ENCODE results near the gene SNX15.

The SNX15 gene

DNA sequence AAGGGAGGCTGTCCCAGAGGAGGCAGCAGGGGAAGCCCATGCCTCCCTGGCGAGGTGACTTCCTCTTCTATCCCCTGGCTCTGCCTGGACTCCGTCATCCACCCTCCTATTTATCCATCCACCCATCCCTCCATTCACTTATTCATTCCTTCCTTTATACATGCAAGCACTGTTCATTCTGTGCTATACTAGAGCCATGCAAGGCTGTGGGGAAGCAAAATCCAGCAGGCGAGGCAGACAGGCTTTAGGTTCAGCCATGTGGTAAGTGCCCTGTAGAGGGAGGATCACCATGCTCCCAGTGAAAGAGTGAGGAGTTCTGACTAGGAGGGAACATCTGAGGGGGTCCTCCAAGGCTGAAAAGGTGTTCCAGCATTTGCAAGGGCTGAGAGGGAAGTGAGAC, 32.3 kb downstream of the SNX15 start:
- H3K27me3 ChIP-seq (ENCODE audit: insufficient read depth, low read length), result no peaks in the 10 kb centered on the region
- no peaks in the 10 kb centered on the region for H3K9me3 ChIP-seq (ENCODE audit: insufficient read depth, low read depth, low read length)
- H3K27ac ChIP-seq (ENCODE audit: low read length), result no peak overlapping the region
- no peaks in the 10 kb centered on the region for H3K4me1 ChIP-seq (ENCODE audit: insufficient read depth, low read length)
- no peak overlapping the region for H3K4me3 ChIP-seq (ENCODE audit: low read length)
- no peaks in the 10 kb centered on the region for H3K36me3 ChIP-seq (ENCODE audit: insufficient read depth, low read depth, low read length)
- no peak overlapping the region; the same call in 1 of the 2 replicates for H3K9ac ChIP-seq (ENCODE audit: low read depth, low read length)

DNA sequence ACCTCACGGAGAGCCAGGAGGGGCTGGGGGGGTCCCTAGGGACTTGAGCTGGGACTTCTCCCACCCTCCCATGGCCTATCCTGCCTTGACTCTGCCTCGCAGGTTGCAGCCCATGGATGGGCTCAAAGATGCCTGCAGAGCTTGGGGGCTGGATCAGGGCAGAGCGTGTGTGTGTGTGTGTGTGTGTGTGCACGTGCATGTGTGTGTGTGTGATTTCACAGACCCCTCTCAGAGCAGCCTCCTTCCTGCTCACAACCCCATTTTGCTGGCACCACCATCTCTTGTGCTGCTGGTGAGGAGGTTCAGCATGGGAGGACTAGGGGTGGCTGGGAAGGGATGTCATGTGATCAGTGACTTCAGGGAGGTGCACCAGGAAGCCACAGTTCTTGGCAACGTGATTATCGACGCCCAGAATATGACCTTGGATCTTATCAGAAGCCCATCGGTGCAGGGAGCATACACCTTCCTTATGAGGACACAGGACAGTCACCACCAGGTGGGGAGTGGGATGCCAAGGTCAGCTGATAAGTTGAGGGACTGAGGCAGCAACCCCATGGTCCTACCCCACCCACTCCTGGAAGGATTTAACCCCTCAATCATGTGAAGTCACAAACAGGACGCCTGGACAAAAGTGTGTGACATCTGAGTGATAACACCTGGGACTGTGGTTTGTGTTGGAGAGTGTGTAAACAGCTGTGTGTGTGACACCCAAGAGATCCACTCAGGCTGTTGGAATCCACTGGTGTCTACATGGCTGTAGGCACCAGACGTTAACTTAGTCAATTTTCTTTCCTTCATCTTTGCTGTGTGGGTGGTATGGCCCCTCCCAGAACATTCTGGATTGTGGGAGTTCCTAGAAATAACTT, 33.0 kb downstream of the SNX15 start:
- Histone ChIP-seq H3K27me3 (ENCODE audit: insufficient read depth, low read length) (no peaks in the 10 kb centered on the region), H3K27ac (ENCODE audit: low read length) (no peak overlapping the region), H3K9ac (ENCODE audit: low read depth, low read length) (no peak overlapping the region), H3K4me1 (ENCODE audit: insufficient read depth, low read length) (no peaks in the 10 kb centered on the region), H3K4me3 (ENCODE audit: low read length) (no peak overlapping the region), H3K9me3 (ENCODE audit: insufficient read depth, low read depth, low read length) (no peaks in the 10 kb centered on the region), H3K36me3 (ENCODE audit: insufficient read depth, low read depth, low read length) (no peaks in the 10 kb centered on the region)

DNA sequence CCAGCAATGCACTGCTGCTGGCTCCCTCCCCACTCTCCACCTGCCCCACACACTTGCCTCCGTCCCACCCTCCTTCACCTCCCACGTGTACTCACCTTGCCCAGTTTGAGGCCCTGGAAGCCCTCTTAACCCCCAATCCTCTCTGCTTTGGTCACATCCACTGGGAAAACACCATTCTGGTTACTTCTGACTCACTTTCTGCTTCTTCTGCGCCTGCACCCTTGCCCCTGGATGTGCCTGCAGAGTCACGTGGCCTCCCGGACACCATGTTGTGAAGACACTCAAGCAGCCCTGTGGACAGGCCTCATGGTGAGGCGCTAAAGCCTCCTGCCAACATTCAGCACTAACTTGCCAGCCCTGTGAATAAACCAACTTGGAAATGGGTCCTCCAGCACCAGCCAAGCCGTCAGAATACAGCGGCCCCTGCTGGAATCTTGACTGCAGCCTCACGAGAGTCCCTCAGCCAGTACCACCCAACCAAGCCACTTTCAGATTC, 33.7 kb downstream of the SNX15 start:
- H3K9me3 ChIP-seq (ENCODE audit: insufficient read depth, low read depth, low read length), result no peaks in the 10 kb centered on the region
- peaks cover 1% of the 10 kb centered on the region; the same call in 1 of the 2 replicates for H3K4me1 ChIP-seq (ENCODE audit: insufficient read depth, low read length)
- no peak overlapping the region for H3K9ac ChIP-seq (ENCODE audit: low read depth, low read length)
- no peaks in the 10 kb centered on the region for H3K36me3 ChIP-seq (ENCODE audit: insufficient read depth, low read depth, low read length)
- no peaks in the 10 kb centered on the region for H3K27me3 ChIP-seq (ENCODE audit: insufficient read depth, low read length)
- no peak overlapping the region for H3K4me3 ChIP-seq (ENCODE audit: low read length)
- H3K27ac ChIP-seq (ENCODE audit: low read length), result no peak overlapping the region

DNA sequence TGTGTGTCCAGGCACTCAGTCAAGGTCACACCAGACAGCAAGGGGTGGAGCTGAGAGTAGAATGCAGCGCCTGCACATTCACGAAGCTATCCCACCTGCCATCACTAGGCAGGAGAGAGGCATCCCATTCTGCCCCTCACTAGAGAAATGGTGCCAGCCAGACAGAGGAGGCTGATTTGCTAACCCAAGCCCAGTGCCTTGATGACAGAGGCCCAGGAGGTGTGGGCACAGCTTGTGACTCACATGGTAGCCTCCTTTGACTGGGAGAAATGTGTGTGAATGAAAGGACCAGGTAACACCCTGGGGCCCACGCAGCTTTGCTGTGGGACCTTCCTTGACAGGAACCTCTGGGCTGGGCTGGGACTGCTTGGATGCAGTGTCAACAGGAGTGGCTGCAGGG, 36.3 kb downstream of the SNX15 start:
- H3K9me3 ChIP-seq (ENCODE audit: insufficient read depth, low read depth, low read length), result no peaks in the 10 kb centered on the region
- H3K27ac ChIP-seq (ENCODE audit: low read length), result no peak overlapping the region
- no peak overlapping the region for H3K9ac ChIP-seq (ENCODE audit: low read depth, low read length)
- H3K4me1 ChIP-seq (ENCODE audit: insufficient read depth, low read length), result peaks cover 4% of the 10 kb centered on the region; the same call in 1 of the 2 replicates
- no peak overlapping the region for H3K4me3 ChIP-seq (ENCODE audit: low read length)
- no peaks in the 10 kb centered on the region for H3K36me3 ChIP-seq (ENCODE audit: insufficient read depth, low read depth, low read length)
- H3K27me3 ChIP-seq (ENCODE audit: insufficient read depth, low read length), result no peaks in the 10 kb centered on the region

DNA sequence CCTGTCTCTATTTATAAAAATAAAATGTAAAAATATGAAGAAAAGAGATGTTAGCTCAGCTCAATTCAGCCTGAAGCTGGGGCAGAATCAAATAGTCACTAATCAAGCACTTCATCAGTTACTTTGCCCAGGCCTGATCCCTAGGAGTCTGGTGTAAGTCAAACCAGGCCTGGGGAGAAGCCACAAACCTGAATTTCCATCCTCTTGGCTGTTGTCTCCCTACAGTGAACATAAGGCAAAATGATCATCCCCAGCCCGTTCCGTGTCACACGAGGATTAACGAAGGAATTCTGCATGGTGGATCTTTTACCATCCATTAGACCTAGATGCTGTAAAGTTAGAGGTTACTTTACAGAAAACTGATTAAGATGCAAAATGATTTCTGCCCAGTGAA, 37.6 kb downstream of the SNX15 start:
- Histone ChIP-seq H3K36me3 (ENCODE audit: insufficient read depth, low read depth, low read length) (no peaks in the 10 kb centered on the region), H3K9me3 (ENCODE audit: insufficient read depth, low read depth, low read length) (no peaks in the 10 kb centered on the region), H3K27me3 (ENCODE audit: insufficient read depth, low read length) (no peaks in the 10 kb centered on the region), H3K27ac (ENCODE audit: low read length) (no peak overlapping the region), H3K4me3 (ENCODE audit: low read length) (no peak overlapping the region), H3K4me1 (ENCODE audit: insufficient read depth, low read length) (peaks cover 4% of the 10 kb centered on the region; the same call in 1 of the 2 replicates), H3K9ac (ENCODE audit: low read depth, low read length) (no peak overlapping the region)

DNA sequence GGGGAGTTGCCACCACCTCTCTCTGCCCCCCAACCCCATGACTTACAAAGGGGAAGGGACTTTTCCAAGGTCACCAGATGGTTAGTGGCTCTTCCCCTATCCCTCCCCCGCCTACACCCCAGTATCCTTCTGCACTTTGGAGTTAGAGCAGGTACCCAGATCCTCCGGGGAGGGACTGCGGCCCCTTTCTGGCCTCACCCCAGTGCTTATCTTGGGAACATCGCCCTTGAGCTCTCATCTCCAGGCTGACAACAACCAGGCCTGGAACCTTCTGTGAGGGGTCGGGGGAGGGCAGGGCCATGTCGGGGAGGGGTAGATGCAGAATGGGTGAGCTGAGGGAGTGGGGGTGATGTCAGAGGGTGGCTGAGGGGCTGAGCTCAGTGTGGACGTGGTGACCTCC, 38.6 kb downstream of the SNX15 start:
- Histone ChIP-seq H3K9me3 (ENCODE audit: insufficient read depth, low read depth, low read length) (no peaks in the 10 kb centered on the region), H3K27me3 (ENCODE audit: insufficient read depth, low read length) (no peaks in the 10 kb centered on the region), H3K27ac (ENCODE audit: low read length) (peak overlapping the region; percentile 48), H3K4me3 (ENCODE audit: low read length) (no peak overlapping the region), H3K36me3 (ENCODE audit: insufficient read depth, low read depth, low read length) (no peaks in the 10 kb centered on the region), H3K4me1 (ENCODE audit: insufficient read depth, low read length) (peaks cover 4% of the 10 kb centered on the region; the same call in 1 of the 2 replicates), H3K9ac (ENCODE audit: low read depth, low read length) (peak overlapping the region; percentile 60; the same call in 1 of the 2 replicates)

DNA sequence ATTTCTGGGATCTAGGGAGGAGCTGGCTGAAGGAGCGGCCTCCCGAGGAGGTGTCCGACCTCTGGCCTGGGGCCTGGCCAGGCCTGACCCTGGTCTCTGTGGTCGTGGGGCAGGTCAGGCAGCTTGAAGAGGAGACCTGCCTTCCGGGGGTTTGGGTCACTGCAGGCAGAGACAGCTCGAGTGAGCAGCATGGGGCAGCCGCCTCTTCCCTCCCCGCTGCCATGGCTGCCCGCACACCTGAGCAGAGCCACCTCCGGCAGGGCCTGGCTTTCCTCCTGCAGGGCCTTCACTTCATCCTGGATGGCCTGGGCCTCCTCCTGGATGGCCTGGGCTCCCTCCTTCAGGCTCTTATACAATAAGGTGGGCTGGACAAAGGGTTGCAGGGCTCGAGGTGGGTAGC, 39.1 kb downstream of the SNX15 start:
- Histone ChIP-seq H3K36me3 (ENCODE audit: insufficient read depth, low read depth, low read length) (no peaks in the 10 kb centered on the region), H3K4me1 (ENCODE audit: insufficient read depth, low read length) (peaks cover 4% of the 10 kb centered on the region; the same call in 1 of the 2 replicates), H3K9me3 (ENCODE audit: insufficient read depth, low read depth, low read length) (no peaks in the 10 kb centered on the region), H3K27me3 (ENCODE audit: insufficient read depth, low read length) (no peaks in the 10 kb centered on the region), H3K4me3 (ENCODE audit: low read length) (peak overlapping the region; percentile 34; the same call in 1 of the 2 replicates), H3K9ac (ENCODE audit: low read depth, low read length) (peak overlapping the region; percentile 60; the same call in 1 of the 2 replicates), H3K27ac (ENCODE audit: low read length) (peak overlapping the region; percentile 48)

DNA sequence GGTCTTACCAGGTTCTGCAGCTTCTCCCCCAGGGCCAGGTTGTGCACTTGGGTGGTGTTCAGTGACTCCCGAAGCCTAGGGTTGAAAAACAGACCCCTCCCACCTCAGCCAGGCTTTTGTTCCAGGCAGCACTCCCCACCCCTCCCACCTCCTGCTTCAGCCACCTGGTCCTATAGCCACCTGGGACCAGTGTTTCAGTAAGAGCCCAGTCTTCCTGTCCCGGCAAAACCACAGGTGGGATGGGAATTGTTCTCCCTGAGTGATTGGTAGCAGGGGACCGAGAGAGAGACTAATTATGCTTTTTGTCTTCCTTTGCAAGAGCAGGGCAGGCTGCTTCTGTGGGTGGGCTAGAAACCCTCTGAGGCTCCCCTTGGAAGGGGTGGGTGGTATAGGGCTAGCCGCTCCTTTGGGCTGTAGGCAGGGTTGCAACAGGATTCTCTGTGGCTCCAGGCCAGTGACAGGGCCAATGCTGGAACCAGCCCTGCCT, 39.6 kb downstream of the SNX15 start:
- Histone ChIP-seq H3K4me1 (ENCODE audit: insufficient read depth, low read length) (peaks cover 4% of the 10 kb centered on the region; the same call in 1 of the 2 replicates), H3K27me3 (ENCODE audit: insufficient read depth, low read length) (no peaks in the 10 kb centered on the region), H3K9me3 (ENCODE audit: insufficient read depth, low read depth, low read length) (no peaks in the 10 kb centered on the region), H3K36me3 (ENCODE audit: insufficient read depth, low read depth, low read length) (no peaks in the 10 kb centered on the region), H3K27ac (ENCODE audit: low read length) (peak overlapping the region; percentile 41), H3K4me3 (ENCODE audit: low read length) (peak overlapping the region; percentile 34; the same call in 1 of the 2 replicates), H3K9ac (ENCODE audit: low read depth, low read length) (peak overlapping the region; percentile 60; the same call in 1 of the 2 replicates)

DNA sequence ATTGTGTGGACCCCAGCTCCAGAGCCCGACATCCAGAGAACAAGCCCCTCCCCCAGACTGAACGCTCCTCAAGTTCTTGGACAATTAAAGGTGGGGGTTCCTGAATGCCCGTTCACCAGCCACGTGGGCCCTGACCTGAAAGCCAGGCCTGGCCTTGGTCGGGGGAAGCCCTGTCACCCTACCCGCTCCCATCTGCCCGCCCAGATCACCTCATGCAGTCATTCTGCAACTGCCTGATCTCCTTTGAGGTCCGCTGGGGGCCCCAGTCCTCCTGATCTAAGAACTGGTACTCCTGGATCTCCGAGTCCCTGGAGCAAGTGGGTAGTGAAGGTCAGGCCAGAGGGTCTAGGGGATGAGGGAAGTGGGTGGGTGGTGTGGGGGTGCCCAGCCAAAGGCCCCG, 40.2 kb downstream of the SNX15 start:
- Histone ChIP-seq H3K27ac (ENCODE audit: low read length) (no peak overlapping the region), H3K9ac (ENCODE audit: low read depth, low read length) (peak overlapping the region; percentile 6; the same call in 1 of the 2 replicates)

DNA sequence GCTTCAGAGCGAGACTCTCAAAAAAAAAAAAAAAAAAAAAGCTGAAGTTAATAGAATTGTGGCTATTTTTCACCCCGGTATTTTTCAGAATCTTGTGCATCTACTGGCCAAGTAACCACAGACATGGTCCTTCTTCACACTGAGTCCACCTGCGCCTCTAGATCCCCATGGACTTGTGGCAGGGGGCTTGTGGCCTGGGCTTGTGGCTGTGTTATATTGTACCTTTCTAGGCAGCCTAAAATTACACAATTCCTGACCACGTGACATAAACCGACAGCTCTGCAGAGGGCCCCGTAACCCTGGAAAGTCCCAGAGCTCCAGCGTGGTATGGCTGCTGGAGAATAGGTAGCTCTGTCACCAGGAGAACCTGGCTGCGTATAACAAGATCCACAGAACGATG, 42.0 kb downstream of the SNX15 start:
- peaks cover 4% of the 10 kb centered on the region; the same call in 1 of the 2 replicates for H3K4me1 ChIP-seq (ENCODE audit: insufficient read depth, low read length)

More for the DNA sequence above, 40.2 kb downstream of the SNX15 start:
- Histone ChIP-seq H3K4me3 (ENCODE audit: low read length) (no peak overlapping the region), H3K27me3 (ENCODE audit: insufficient read depth, low read length) (no peaks in the 10 kb centered on the region), H3K4me1 (ENCODE audit: insufficient read depth, low read length) (peaks cover 4% of the 10 kb centered on the region; the same call in 1 of the 2 replicates), H3K36me3 (ENCODE audit: insufficient read depth, low read depth, low read length) (no peaks in the 10 kb centered on the region), H3K9me3 (ENCODE audit: insufficient read depth, low read depth, low read length) (no peaks in the 10 kb centered on the region)

DNA sequence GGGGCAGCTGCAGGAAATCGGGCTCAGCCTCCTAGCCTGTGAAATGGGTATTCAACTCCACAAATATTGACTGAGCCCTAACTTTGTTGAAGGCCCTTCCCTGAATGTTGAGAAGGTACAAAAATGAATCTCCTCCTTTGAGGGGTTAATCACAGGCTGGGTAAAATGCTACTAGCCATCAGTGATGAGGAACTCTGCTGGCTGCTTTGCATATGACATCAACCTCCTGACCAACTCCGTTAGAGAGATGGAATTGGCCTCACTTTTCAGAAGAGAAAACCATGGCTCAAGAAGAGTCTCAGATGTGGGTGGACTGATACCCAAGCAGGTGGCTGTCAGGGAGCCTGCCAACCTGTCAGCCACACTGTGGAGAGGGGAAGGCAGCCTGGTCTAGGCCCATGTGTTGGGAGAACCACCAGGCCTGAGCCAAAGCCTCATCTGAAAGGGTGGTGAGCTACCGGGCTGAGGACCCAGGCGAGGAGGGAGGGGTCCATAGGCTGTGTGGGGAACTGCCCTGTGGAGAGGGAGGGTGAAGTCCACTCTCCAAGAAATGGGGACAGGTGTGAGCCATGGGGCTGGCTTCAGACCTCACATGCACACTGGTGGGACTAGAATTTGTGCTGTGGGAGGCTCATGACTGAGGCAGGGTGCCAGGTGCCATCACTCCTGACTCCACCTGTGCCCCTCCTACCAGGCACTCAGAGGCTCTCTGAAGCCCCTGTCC, 44.8 kb downstream of the SNX15 start:
- Histone ChIP-seq H3K36me3 (ENCODE audit: insufficient read depth, low read depth, low read length) (peaks cover 16% of the 10 kb centered on the region), H3K9me3 (ENCODE audit: insufficient read depth, low read depth, low read length) (no peaks in the 10 kb centered on the region), H3K27ac (ENCODE audit: low read length) (no peak overlapping the region), H3K4me1 (ENCODE audit: insufficient read depth, low read length) (no peaks in the 10 kb centered on the region; the same call in 1 of the 2 replicates), H3K9ac (ENCODE audit: low read depth, low read length) (no peak overlapping the region), H3K4me3 (ENCODE audit: low read length) (no peak overlapping the region), H3K27me3 (ENCODE audit: insufficient read depth, low read length) (no peaks in the 10 kb centered on the region)

More for the DNA sequence above, 42.0 kb downstream of the SNX15 start:
- no peaks in the 10 kb centered on the region for H3K9me3 ChIP-seq (ENCODE audit: insufficient read depth, low read depth, low read length)
- no peaks in the 10 kb centered on the region for H3K36me3 ChIP-seq (ENCODE audit: insufficient read depth, low read depth, low read length)
- H3K4me3 ChIP-seq (ENCODE audit: low read length), result no peak overlapping the region
- H3K9ac ChIP-seq (ENCODE audit: low read depth, low read length), result no peak overlapping the region
- no peak overlapping the region for H3K27ac ChIP-seq (ENCODE audit: low read length)
- H3K27me3 ChIP-seq (ENCODE audit: insufficient read depth, low read length), result no peaks in the 10 kb centered on the region
